GM19351 (cell line): ENCODE measurements around the gene RASSF1.

ENCODE experiments used
- ATAC-seq: cut with Tn5 transposase; IDR thresholded peaks from one replicate; pipeline ENCODE4 v1.9.1; 2021; ENCODE audit warnings: mild to moderate bottlenecking, moderate library complexity; ENCODE audit not compliant: unreplicated experiment

Gene RASSF1

DNA sequence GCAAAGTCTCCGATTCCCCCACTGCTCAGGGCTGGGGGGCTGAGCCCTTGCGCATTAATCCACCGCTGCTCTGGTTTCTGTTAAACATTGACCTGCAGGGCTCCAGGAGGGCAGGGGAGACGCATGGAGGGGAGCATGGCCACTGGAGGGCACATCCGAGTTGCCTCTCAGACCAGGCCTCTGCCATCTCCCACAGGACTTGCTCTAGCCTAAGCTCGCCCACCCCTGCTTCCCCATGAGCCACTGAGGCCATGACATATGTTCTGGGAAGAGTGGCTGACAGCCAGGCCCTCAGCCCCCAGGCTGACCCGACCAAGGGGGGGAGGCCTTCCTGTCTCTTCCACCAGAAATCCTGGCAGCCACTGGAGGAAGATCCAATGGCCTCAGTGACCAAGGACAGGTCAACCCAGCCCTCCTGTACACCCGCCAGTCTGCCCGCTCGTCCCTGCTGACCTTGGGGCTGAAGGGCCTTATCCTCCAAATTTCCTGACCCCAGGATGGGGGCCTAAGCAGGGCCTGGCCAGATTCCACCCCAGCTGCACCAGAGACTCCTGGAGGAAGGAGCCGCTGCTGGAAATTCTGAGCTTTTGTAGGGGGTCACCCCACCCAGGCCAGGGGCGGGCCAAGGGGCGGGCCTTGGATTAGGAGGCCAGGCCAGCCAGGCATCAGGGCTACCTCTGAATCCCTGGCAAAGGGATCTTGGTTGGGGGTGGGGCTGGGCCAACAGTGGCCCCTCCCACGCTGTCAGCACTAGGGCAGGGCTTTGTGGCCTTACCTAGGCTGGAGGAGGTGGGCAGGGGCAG, 37.4 kb downstream of the RASSF1 start, which contains the start of gene HYAL1:
Gene HYAL1 (minus strand): TSS at position 562 of the 803 bp plus-strand sequence. CDS start 618 bp downstream, outside the sequence.
- ATAC-seq: no peak

DNA sequence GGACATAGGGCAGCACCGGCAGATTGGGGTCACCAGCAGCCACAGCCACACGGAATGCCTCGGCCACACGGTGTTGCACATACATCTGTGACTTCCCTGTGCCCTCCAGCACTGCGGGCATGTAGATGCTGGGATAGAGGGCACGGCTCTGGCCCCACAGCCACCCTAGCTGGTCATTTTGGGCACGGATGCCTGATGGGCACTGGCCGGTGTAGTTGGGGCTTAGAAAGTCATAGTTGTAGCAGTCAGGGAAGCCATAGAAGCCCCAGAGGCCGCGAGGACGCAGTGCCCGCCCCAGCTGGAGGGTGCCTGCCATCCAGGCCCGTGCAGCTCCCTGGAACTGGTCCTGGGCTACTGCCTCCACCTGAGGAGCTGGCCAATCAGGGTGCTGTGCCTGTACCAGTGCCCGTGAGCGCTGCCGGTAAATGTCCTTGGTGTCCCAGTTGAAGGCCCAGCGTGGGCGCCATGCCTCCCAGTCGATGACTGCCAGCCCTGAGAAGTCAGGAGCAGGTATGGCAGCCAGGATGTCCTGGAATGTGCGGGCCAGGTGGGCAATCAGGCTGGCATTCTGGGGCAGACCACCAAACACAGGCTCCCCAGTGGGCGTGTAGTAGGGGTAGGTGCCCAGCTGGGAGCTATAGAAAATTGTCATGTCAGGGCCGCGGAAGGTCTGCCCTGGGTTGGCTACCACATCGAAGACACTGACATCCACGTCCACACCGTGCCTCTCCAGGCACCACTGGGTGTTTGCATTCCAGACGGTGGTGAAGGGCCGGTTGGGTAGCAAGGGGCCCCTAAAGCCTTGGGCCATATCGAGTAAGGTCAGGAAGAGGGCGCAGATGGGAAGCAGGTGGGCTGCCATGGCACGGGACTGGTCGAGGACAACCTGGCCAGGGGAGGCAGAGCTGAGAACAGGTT, 38.3 kb downstream of the RASSF1 start:
- ATAC-seq: no peak

DNA sequence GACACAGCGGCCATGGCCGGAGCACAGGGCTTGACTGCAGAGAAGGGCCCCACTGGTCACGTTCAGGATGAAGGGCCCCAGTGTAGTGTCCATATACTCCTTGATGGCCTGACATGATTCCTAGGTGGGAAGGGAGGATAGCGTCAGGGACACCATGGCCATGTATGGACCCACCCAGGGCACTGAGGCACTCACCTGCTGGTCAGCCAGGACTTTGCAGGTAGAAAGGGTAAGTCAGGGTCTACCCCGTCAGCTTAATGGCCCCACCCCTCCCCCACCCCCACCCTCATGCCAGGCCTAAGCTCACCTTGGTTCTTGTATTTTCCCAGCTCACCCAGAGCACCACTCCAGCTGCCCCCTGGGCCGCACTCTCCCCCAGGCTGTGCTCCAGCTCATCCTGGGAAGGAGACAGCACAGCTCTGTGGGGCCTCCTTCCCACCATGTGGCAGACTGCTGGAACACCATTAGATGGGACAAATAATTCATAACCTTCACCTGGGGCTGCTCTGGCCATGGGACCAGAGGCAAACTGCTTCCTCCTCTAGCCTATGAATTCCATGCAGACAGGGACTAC, 39.9 kb downstream of the RASSF1 start:
- ATAC-seq: no peak

DNA sequence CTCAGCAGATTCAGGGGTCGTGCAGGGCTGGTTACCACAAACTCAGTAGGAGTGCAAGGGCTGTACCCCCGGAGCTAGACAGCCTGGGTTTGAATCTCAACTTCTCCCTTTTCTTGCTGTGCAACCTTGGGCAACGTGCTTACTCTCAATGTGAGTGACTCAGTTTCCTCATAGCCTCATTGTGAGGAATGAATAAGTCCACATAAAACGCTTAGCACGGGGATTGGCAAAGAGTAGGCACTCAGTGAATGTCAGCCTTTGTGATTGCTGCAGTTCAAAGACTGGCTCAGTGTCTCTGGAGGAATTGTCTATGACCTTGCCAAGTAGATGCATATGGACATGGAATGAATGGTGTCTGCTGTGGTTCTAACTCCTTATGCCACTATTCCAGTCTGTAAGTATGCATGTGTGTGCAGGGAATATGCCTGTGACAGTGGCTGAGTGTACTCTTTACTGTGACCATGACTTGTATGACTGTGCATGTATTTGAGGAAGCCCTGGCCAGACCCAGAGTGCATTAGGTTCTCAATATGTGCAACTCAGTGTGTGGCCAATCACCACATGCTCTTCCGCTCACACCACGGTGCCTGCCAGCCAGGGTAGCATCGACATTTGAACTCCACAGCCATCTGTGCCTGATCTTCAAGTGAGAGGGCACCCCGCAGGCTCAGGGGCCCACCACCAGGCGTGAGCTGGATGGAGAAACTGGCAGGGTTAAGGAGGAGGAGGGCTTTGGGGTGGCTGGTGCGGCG, 40.5 kb downstream of the RASSF1 start:
- ATAC-seq: no peak

DNA sequence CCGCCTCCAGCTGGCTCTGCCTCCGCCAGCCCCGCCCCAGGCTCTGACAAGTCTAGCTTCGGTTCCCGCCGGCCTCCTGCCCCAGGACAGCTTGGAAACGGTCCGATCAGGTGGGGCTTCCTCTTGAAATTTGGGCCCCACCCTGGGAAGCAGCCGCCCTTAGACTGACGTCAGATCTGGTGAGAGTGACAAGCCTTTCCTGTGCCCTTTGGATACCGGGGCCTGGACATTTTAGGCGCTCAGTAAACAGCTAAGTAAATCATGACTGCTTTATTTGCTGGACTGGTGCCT, 41.1 kb downstream of the RASSF1 start:
- no peak for ATAC-seq

DNA sequence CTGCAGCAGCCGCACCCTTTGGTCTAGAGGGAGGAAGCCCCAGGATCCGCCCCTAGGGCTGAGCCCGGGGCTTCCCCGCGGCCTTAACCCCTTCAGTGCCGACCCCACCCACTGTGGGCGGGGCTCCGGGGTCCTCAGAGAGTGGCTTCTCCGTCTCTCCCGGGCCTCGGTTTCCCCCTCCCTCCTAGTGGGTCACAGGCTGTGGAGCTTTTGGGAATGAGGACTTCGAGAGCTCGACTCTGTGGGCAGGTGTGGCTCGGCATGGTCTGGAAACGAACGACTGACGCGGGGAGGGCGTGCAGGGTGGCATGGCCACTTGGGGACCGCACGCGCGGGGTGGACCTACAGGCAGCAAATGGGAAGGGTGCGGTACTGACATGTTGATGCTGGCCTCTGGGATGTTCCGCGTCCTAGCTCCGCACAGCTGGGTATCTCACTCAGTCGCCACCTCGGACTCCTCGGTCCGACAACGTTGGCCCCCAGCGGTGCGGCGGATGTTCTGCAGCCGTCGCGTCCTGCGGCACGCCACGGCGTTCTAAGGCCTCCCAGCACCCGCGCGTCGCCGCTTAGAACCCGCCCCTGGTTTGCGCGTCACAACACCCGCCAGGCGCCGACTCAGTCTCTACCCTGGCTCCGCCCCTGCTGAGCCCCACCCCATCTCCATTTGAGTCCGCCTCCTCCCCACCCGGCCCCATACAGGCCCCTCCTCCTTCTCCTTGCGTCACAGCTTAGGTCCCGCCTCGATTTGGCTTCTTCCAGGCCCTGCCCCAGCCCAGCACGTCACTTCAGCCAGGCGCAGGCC, 41.6 kb downstream of the RASSF1 start, which contains the start of the genes HYAL3 and NAA80:
Gene HYAL3 (minus strand): TSS at position 570 of the 802 bp plus-strand sequence. CDS start 3,803 bp downstream, outside the sequence.
Gene NAA80 (minus strand): TSS at position 570 of the 802 bp plus-strand sequence. CDS start 1,942 bp downstream, outside the sequence.
- peak; percentile 83 for ATAC-seq

DNA sequence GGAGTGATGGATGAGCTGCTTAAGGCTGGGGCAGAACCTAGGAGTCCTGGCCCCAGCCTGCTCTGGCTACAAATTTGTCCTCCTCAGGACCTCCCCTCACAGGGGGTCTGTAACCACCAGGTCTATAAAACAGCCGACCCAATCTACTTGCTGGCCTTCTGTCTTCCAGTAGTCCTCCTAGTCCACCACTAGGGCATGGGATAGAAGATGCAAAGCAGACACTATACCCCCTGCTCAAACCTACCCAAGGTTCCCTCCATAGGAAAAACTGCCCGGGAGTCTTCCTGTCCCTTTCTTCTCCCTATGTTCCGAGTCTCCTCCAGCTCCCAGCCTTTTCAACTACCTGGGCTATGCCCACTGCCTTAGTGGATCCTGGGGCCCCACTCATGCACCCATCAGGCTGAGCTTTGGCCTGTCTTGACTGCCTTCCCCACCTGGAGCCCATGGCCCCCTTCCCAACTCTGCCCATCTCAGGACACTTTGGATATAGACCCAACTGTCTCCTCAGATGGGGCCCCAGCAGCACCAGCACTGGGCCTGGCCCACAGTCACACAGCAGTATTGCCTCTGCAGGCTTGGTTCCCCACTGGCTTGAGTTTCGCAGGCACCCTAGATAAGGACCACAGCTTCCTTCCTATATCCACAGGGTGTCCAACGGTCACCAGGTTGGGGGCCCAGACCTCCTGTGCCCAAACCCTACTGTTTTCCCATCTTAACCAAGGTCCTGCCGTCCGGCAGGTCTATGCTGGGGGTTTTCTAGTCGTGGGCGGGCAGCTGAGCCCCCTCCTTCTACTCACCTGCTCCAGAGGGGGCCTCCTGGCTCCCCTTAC, 42.5 kb downstream of the RASSF1 start:
- ATAC-seq: no peak

DNA sequence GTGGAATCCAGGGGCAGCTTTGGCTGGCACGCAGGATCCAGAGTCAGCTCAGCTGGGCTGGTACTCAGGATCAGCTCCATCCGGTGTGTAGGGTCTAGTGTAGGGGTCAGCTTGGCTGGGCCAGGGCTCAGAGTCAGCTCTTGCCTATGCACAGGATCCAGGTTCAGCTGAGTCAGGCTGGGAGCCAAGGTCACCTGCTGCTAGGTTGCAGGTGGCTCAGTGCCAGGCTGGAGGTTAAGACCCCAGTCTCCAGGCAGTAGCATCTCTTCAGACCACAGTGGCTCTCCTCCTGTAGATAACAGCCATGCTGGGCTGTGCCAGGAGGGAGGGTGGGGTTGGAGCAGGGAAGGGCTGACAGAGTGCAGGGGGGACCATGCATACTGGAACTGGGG, 43.3 kb downstream of the RASSF1 start:
- no peak for ATAC-seq

GRCh38 chr3:50296721-50297383, 43.8 kb downstream of the RASSF1 start:
- no peak for ATAC-seq

DNA sequence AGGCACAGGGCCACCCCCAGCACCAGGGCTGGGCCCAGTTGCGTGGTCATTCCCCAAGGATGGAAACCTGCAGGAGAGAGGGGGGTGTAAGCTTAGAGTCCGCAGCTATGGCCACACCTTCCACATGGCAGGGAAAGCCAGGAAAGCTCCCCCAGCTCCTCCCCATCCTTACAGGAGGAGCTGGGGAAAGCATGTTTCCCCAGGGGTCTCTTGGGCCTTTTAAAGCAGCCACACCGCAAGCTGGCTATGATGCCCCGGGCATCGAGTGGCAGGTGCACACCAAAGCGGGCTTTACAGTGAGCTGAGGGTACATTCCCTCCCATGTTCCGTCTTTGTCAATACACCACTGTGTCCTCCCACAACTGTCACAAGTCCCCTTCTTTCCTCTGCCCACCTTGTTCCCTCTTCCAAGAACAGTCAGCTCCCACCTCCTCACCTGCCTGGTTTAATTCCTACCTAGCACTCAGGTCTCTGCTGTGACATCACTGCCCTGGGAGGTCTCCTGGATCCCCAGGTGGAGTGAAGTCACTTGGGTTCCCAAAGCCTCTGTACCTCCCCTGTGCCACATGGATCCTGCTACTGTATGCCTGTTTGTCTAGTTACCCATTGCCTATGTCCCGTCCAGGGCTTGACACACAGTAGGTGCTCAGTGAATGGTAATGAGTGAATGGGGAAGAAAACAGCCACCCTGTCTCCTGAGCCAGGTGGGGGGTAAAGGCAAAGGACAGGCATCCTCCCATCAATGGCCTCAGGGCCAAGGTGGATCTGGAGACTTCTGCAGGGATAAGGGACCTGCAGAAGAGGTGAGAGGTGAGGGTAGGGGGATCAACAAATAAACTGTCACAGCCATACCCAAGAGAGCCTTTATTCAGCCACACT, 44.8 kb downstream of the RASSF1 start:
- ATAC-seq: no peak

- no peak for ATAC-seq
Measured at GRCh38 chr3:50294492-50295403, 45.9 kb downstream of the RASSF1 start.

- ATAC-seq: no peak
Measured at GRCh38 chr3:50294089-50294488, 46.5 kb downstream of the RASSF1 start.

GRCh38 chr3:50293079-50293801, 47.4 kb downstream of the RASSF1 start:
- ATAC-seq: no peak

GRCh38 chr3:50292159-50293078, 48.2 kb downstream of the RASSF1 start, which contains the start of gene IFRD2:
Gene IFRD2 (minus strand): TSS chr3:50292429. CDS start chr3:50292274, 155 bp downstream.
- peak; percentile 96 for ATAC-seq
